Calu3 (cell line): ENCODE data around the gene FTO. TPM values are rescaled to one million over a fixed set of nuclear protein-coding genes. Genes with fewer than 3 reads are reported as not detected.

Experiments
- BruUV-seq: library from RNA; stranded (reverse); fragments of 400-500 nt; replicated peaks from 2 replicates; lab custom pipeline; 2021; lab: Mats Ljungman, UMichigan
- CTCF ChIA-PET: fragments of 300-600 bp; sonication (Branson Sonifier 250); formaldehyde crosslinking; loops from one replicate; lab custom pipeline; 2022; ENCODE audit warnings: antibody characterized with exemption; lab: Charles Lee
- DNase-seq: peaks from one replicate; pipeline ENCODE4 v3.0.0; 2022
- H3K27ac Mint-ChIP-seq: one replicate; pipeline ENCODE4 v1.8.0; 2022; ENCODE audit warnings: mixed read lengths; ENCODE audit not compliant: unreplicated experiment
- H3K27me3 Mint-ChIP-seq: one replicate; pipeline ENCODE4 v1.8.0; 2022; ENCODE audit warnings: mixed read lengths; ENCODE audit not compliant: unreplicated experiment
- H3K36me3 Mint-ChIP-seq: one replicate; pipeline ENCODE4 v1.8.0; 2022; ENCODE audit warnings: mild to moderate bottlenecking, moderate library complexity, mixed read lengths; ENCODE audit not compliant: insufficient read depth, unreplicated experiment
- H3K4me1 Mint-ChIP-seq: one replicate; pipeline ENCODE4 v1.8.0; 2022; ENCODE audit warnings: mild to moderate bottlenecking, low read depth, mixed read lengths; ENCODE audit not compliant: unreplicated experiment
- H3K4me3 Mint-ChIP-seq: one replicate; pipeline ENCODE4 v1.8.0; 2022; ENCODE audit warnings: mild to moderate bottlenecking, low read depth, moderate library complexity, mixed read lengths; ENCODE audit not compliant: unreplicated experiment
- H3K9me3 Mint-ChIP-seq: one replicate; pipeline ENCODE4 v1.8.0; 2022; ENCODE audit warnings: low read depth, mixed read lengths; ENCODE audit not compliant: unreplicated experiment
- CTCF ChIP-seq: fragments of 200-600 bp; IDR thresholded peaks from one replicate; pipeline ENCODE4 v1.8.0; 2022; ENCODE audit warnings: antibody characterized with exemption; ENCODE audit not compliant: unreplicated experiment
- intact Hi-C: fragments of 100-400 bp; cut with micrococcal nuclease; formaldehyde crosslinking; loops from one replicate; pipeline ENCODE4 v1.10.0; 2022; ENCODE audit not compliant: unreplicated experiment
- total RNA-seq: library from RNA; stranded (reverse); gene quantifications from 2 replicates; pipeline ENCODE4 v1.2.3, GENCODE V29; 2022

The FTO gene
- total RNA-seq, 1 experiment from 2014 or later, result 68.9 TPM

GRCh38 chr16:53881371-53881770, 177.4 kb downstream of the FTO start:
- no peak for DNase-seq
- no peaks in the 10 kb centered on the region for H3K9me3 Mint-ChIP-seq
- no peaks in the 10 kb centered on the region for H3K27me3 Mint-ChIP-seq

DNA sequence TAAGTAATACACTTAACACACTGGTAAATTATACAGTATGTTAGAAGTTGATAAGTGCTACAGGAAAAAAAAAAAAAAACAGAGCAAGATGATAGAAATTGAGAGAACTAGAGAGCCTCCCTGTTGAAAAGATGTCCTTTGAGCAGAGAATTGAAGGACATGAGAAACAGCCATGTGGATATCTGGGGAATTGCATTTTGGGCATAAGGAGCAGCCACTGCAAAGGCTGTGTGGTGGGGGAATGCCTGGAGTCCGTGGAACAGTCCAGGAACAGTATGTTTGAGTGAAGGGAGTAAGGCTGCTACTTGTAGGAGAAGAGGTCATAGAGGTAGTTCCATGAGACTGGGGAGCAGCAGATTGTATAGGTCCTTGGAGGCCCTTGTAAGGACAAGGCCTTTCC, 178.4 kb downstream of the FTO start:
- BruUV-seq, result no TSS peak
- intact Hi-C loops, result no loop called here
- no peaks in the 10 kb centered on the region for H3K4me1 Mint-ChIP-seq
- no peaks in the 10 kb centered on the region for H3K9me3 Mint-ChIP-seq
- CTCF ChIA-PET, result no interaction called here
- no peaks in the 10 kb centered on the region for H3K27me3 Mint-ChIP-seq
- H3K36me3 Mint-ChIP-seq, result no peaks in the 10 kb centered on the region
- H3K4me3 Mint-ChIP-seq, result no peak overlapping the region
- no peak for TF ChIP-seq CTCF
- peak overlapping the region; percentile 48 for H3K27ac Mint-ChIP-seq
- no peak for DNase-seq

More at GRCh38 chr16:53881371-53881770, 177.4 kb downstream of the FTO start:
- CTCF ChIA-PET, result interaction anchor here (0.7 kb wide), 1 partner anchor 587 kb away, joined by 3 read pairs; no protein-coding TSS in a partner anchor
- Mint-ChIP-seq H3K36me3 (no peaks in the 10 kb centered on the region), H3K4me3 (no peak overlapping the region), H3K4me1 (no peaks in the 10 kb centered on the region), H3K27ac (peak overlapping the region; percentile 47)
- no TSS peak for BruUV-seq
- TF ChIP-seq CTCF, result no peak
- intact Hi-C loops, result no loop called here

DNA sequence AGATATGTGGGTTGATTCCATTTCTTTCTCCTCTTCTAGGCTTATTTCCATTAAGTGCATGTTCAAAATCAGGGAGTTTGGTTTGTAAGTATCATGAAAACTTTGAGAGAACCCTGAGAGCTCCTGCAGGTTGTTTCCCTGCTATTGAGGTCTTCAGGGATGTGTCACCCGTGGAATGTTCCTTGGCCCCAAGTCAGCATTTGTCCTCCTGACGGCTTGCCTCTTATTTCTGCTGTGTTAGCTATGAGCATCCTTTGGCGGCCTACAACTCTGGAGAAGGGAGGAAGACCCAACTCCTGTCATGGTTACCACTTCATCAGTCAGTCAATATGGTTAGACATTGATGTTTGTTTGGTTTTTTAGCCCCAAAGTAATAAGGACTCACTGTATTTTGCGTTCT, 180.8 kb downstream of the FTO start:
- intact Hi-C loops, result no loop called here

DNA sequence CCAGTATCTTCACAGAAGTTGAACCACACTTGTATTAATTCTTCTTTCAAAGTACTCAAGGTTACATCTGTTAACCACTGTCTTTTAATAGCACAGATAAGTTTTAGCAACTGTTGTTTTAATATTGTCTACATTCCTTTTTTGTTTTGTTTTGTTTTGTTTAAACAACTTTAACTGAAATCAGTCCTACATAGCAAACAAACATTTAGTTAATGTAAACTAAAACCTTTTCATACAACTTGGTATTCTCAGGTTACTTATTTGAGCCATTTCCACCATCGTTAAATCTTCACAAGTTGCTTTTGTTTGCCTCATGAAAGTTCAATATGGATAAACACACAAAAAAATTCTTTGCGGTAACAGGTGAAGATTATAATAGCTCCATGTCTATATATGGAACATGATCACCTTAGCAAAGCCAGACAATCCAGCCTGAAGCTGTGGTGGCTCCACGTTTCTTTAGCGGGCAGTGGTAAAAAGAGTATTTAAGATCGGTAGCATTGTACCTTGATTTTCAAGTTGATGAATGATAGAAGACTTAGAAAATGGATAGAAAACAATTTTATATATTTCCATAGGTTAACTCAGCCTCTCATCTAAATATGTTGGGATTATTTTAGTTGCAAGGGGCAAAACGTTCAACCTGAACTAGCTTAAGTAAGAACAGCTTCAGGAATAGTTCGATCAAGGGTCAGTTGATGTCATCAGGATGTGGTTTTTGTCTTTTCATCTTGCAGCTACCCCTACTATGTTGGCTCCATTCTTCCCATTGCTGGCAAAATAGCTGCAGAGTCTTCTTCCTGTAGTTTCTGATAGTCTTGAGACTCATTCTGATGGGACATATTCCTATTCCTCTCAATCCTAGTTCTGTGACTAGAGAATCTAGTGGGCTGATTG, 182.8 kb downstream of the FTO start:
- DNase-seq, result no peak
- intact Hi-C loops, result no loop called here
- TF ChIP-seq CTCF, result no peak
- no TSS peak for BruUV-seq
- CTCF ChIA-PET, result no interaction called here
- no peak overlapping the region for H3K27ac Mint-ChIP-seq
- H3K36me3 Mint-ChIP-seq, result no peaks in the 10 kb centered on the region
- H3K9me3 Mint-ChIP-seq, result no peaks in the 10 kb centered on the region
- no peak overlapping the region for H3K4me3 Mint-ChIP-seq
- no peaks in the 10 kb centered on the region for H3K27me3 Mint-ChIP-seq
- H3K4me1 Mint-ChIP-seq, result no peaks in the 10 kb centered on the region

More for the DNA sequence above, 180.8 kb downstream of the FTO start:
- Mint-ChIP-seq H3K9me3 (no peaks in the 10 kb centered on the region), H3K4me1 (no peaks in the 10 kb centered on the region), H3K36me3 (no peaks in the 10 kb centered on the region), H3K4me3 (no peak overlapping the region), H3K27ac (no peak overlapping the region), H3K27me3 (no peaks in the 10 kb centered on the region)
- no TSS peak for BruUV-seq
- no peak for TF ChIP-seq CTCF
- CTCF ChIA-PET, result interaction anchor here (0.7 kb wide), 1 partner anchor 54 kb away, joined by 3 read pairs; no protein-coding TSS in a partner anchor
- no peak for DNase-seq
